HG03039 (cell line): ENCODE data around the gene OSR1.

Source experiments
- ATAC-seq: cut with Tn5 transposase; IDR thresholded peaks from one replicate; pipeline ENCODE4 v1.9.1; 2021; ENCODE audit warnings: mild to moderate bottlenecking, moderate library complexity; ENCODE audit not compliant: unreplicated experiment

Gene OSR1

GRCh38 chr2:19359456-19359855 lies 1.0 kb upstream of the OSR1 start:
- ATAC-seq = no peak

GRCh38 chr2:19359021-19359357 lies 566 bp upstream of the OSR1 start:
- no peak for ATAC-seq

GRCh38 chr2:19357402-19358241 lies 801 bp downstream of the OSR1 start:
- ATAC-seq = no peak

- no peak for ATAC-seq
Observed at GRCh38 chr2:19356545-19357401, 1.6 kb downstream of the OSR1 start.

GRCh38 chr2:19355931-19356544 lies 2.4 kb downstream of the OSR1 start:
- ATAC-seq = no peak

- ATAC-seq = no peak
Observed at GRCh38 chr2:19355416-19355821, 3.0 kb downstream of the OSR1 start.

- no peak for ATAC-seq
Observed at GRCh38 chr2:19355014-19355405, 3.4 kb downstream of the OSR1 start.

- ATAC-seq = no peak
Observed at GRCh38 chr2:19353721-19354050, 4.7 kb downstream of the OSR1 start.

- ATAC-seq = no peak
Observed at GRCh38 chr2:19352946-19353720, 5.3 kb downstream of the OSR1 start.

- ATAC-seq = no peak
Observed at GRCh38 chr2:19351899-19352697, 6.3 kb downstream of the OSR1 start.

- no peak for ATAC-seq
Observed at GRCh38 chr2:19351499-19351898, 6.9 kb downstream of the OSR1 start.

- no peak for ATAC-seq
Observed at GRCh38 chr2:19350678-19351401, 7.6 kb downstream of the OSR1 start.

- no peak for ATAC-seq
Observed at GRCh38 chr2:19349911-19350677, 8.3 kb downstream of the OSR1 start.

- ATAC-seq = no peak
Observed at GRCh38 chr2:19348692-19349091, 9.7 kb downstream of the OSR1 start.

GRCh38 chr2:19347619-19348562 lies 10.5 kb downstream of the OSR1 start:
- peak; percentile 88 for ATAC-seq

GRCh38 chr2:19346983-19347618 lies 11.3 kb downstream of the OSR1 start:
- peak; percentile 3 for ATAC-seq

GRCh38 chr2:19337742-19338141 lies 20.7 kb downstream of the OSR1 start:
- no peak for ATAC-seq
